IPS-18c (cell line): ENCODE results near the gene CHAD.
"Not testable (repeated sequence)": the region's sequence is repeated elsewhere in the genome, so short reads cannot be mapped to it uniquely, and the experiment has no call there.

Experiments
- H3K4me3 ChIP-seq: 2 replicates; pipeline ENCODE4 v1.7.0; 2013; ENCODE audit warnings: low read depth, mild to moderate bottlenecking, low read length, moderate library complexity; ENCODE audit not compliant: insufficient read depth
- H3K9me3 ChIP-seq: one replicate; pipeline ENCODE4 v1.6.1; 2013; ENCODE audit warnings: mild to moderate bottlenecking, low read length, moderate library complexity; ENCODE audit not compliant: control insufficient read depth, insufficient read depth

The CHAD gene

DNA sequence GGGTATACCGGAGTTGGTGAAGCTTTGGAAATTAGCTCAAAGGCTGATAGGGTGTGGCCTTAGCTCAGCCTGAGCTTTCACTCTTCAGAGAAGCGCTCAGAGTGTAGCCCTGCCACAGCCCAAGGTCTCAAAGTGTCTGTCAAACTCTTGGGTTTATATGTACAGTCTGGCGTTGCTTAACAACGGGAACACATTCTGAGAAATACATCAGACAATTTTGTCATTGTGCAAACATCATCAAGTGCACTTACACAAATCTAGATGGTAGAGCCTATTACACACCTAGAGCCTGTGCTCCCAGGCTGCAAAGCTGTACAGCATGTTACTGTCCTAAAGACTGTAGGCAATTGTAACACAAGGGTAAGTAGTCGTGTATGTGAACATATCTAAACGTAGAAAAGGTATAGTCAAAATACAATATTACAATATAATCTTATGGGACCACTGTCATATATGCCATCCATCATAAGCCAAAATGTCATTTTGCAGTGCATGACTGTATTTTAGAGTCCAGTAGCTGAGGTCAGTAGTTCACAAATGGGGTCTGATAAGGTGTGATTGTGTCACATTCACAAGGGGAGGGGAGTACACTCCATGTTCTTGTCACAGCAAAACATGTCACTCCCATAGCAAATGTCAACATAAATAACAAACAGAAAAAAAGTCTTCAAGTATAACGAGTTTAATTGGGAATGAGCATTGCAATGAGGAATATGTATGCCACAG is 20.6 kb downstream of the CHAD start:
- Histone ChIP-seq H3K9me3 (no peaks in the 10 kb centered on the region), H3K4me3 (no peak overlapping the region)

GRCh38 chr17:50445730-50446325 is 22.9 kb downstream of the CHAD start:
- Histone ChIP-seq H3K9me3 (no peaks in the 10 kb centered on the region), H3K4me3 (no peak overlapping the region)

- H3K9me3 ChIP-seq, result no peaks in the 10 kb centered on the region
- H3K4me3 ChIP-seq, result no peak overlapping the region
Measured at GRCh38 chr17:50444841-50445715, 23.6 kb downstream of the CHAD start.

DNA sequence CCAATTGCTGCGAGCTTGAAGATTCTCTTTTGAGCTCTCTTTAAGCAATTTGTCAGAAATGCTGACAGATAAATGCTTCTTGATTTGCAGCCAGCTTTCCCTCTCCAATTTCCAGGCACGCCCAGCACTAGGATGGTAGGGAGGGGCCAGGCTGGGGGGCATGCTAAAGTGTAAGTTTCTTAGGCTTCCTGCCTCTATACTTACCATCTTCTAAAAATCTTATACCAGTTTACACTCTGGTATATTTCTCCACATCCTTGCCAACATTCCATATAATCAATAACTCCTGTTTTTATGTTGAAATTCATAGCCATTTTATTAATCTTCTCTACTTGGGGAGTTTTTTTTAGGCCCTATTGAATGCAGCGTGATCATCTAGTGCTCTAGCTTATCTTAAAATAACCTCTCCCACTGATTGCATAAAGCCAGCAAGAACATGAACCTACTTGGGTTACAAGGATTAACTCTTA is 25.1 kb downstream of the CHAD start:
- Histone ChIP-seq H3K9me3 (no peaks in the 10 kb centered on the region), H3K4me3 (no peak overlapping the region)

- H3K9me3 ChIP-seq, result no peaks in the 10 kb centered on the region
- no peak overlapping the region for H3K4me3 ChIP-seq
Measured at GRCh38 chr17:50440838-50441829, 27.5 kb downstream of the CHAD start.

DNA sequence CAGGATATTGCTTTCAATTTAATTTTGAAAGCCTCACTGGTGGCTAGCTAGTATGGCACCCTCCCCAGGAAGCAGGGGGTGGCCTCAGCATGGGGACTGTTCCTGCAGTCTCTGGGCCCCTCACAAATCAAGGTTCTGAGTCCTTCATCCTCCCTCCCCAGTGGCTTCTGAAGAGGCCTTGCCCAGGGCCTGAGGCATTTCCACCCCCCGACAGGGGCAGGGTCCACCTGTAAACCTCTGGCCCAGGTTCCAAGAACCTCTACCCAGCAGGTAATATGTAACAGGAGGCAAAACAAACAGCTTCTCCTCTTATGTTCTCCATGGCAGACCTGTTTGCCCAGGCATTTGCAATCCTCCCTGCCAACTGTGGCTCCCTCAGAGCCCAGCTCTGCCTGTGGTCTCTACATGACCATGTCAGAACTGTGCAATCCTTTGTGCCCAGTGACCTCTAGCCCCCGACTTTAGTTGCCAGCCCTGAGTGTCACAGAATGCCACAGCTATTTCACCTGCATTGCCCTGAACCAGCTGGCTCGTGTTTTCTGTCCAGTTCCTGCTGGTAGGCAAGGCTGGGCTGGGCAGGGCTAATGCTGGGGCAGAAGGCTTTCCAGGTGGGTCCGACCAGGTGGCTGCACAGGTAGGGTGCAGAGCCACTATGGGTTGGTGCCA is 28.4 kb downstream of the CHAD start:
- no peaks in the 10 kb centered on the region for H3K9me3 ChIP-seq

DNA sequence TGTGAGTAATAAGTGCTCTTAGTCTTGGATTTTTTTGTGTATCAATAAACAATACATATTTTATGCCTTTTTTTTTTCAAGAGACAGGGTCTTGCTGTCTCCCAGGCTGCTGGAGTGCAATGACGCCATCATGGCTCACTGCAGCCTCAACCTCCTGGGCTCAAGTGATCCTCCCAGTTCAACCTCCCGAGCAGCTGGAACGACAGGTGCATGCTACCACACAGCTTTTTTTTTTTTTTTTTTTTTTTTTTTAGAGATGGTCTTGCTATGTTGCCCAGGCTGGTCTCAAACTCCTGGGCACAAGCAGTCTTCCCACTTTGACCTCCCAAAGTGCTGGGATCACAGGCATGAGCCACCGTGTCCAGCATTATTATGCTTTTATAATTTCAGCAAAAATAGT is 29.7 kb downstream of the CHAD start:
- Histone ChIP-seq H3K9me3 (no peaks in the 10 kb centered on the region), H3K4me3 (no peak overlapping the region)

More for the DNA sequence above, 28.4 kb downstream of the CHAD start:
- no peak overlapping the region for H3K4me3 ChIP-seq

- H3K9me3 ChIP-seq, result no peaks in the 10 kb centered on the region
- no peak overlapping the region for H3K4me3 ChIP-seq
Measured at GRCh38 chr17:50437409-50437808, 31.3 kb downstream of the CHAD start.

DNA sequence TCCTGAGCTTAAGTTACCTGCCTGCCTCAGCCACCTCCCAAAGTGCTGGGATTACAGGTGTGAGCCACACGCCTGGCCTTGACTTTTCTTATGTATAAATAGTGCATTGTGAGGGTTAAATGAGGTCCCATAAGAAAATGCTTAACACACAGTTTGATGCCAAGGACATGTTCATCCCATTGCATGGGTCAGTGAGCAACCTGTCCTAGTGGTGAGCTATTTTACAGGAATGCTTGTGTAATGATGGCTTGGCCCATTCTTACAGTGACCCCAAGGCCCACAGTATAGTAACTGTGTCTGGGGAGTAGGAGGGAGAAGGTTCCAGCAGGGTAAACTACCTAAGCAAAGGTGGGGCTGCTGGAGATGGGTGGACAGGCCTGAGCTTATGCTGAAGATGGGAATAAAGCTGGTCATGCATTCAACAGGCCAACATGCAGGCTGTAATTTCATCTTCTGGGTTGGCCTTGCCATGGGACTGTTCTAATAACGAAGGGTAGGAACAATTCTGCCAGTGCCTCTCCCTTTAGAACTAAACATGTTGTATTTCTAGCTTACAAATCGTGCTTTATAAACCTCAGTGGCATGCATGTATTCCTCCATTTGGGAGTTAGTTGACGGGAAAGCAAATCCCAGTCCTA is 36.4 kb downstream of the CHAD start:
- Histone ChIP-seq H3K9me3 (no peaks in the 10 kb centered on the region), H3K4me3 (no peak overlapping the region)

DNA sequence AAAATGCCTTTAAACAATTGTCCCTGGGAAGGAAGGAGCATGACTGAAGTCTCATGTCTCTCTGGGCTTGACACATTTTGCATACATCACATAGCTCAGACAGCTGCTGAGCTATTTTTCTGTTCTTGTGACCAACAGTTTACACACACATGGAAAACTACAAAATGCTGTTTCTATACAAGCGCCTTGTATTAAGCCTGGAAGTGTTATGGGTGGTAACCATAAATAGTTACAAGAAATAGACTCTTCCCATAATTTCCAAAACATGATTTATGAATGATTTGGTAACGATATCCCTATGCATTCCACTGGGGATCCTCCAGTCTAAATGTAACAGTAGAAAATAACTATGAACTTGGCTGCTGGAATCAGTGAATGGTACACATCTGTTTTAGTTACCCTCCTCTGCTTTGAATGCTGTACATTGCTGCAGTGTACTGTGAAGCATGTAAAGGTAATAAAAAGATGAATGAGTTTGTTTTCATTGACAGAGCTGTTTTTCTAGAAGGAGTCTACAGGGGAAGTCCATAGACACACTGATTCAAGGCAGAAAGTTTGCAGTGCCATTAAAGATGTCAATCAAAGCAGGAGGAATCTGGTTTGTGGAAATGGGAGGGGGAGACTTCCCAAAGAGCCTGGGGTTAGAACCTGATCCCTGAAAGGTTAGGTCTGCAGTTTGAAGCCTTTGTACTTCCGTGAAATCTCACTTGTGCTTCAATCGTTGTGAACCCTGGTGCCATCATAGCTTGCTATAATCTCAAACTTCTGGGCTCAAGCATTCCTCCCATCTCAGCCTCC is 37.7 kb downstream of the CHAD start:
- Histone ChIP-seq H3K9me3 (no peaks in the 10 kb centered on the region), H3K4me3 (no peak overlapping the region)

DNA sequence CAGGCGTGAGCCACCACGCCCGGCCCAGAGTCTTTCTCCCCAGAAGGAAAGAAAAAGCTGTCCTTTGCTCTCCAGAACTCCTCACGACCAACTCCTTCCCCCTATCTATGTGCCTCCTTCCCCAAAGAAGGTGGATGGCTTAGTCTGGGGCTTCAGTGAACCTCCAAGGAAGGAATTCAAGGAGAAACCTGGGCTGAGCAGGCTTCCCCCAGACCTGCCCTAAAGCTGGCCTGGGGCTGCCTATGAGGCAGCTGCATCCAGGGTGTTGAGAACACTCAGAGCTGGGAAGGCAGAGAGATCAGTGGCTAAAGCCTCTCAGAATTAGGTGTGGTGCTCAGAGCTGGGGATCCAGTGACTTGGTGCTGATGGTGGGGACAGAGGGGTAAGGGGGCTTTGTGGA is 38.9 kb downstream of the CHAD start:
- Histone ChIP-seq H3K9me3 (peaks cover 2% of the 10 kb centered on the region), H3K4me3 (no peak overlapping the region)

DNA sequence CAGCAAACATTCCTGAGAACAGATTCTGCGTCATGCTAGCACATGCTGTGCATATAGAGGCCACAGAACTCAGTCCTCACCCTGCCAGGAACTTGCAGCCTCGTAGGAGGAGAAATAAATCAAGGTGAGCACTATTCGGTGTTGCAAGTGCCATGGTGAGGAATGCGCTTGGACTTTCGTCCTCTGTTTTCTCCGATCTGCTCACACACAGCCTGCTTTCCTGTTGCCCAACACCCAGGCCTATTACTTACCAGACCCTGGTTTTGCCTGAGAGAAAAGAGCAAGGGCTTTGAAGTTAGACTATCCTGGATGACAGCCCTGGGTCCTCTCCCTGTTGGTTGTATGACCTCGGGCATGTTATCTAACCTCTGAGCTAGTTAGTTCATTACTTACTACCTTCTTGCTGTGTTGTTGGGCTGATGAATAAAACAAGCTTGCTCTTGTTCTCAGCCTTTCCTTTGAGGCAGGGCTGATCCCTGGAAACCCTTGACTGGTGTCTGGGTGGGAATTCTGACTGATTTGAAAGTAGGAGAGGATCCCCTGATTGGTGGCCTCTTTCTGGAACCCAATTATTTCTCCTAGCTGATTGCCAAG is 39.8 kb downstream of the CHAD start:
- Histone ChIP-seq H3K9me3 (peaks cover 2% of the 10 kb centered on the region), H3K4me3 (no peak overlapping the region)

DNA sequence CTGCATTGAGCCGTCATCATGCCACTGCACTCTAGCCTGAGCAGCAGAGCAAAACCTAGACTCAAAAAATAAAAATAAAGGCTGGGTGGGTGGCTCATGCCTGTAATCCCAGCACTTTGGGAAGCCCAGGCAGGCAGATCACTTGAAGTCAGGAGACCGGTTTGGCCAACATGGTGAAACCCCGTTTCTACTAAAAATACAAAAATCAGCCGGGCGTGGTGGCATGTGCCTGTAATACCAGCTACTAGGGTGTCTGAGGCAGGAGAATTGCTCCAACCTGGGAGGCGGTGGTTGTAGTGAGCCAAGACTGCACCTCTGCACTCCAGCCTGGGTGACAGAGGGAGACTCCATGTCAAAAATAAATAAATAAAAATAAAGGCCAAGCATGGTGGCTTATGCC is 40.6 kb downstream of the CHAD start:
- H3K9me3 ChIP-seq, H3K4me3 ChIP-seq: not testable (repeated sequence)

- peak overlapping the region; percentile 62 for H3K4me3 ChIP-seq
- H3K9me3 ChIP-seq, result peaks cover 2% of the 10 kb centered on the region
Measured at GRCh38 chr17:50426814-50427787, 41.6 kb downstream of the CHAD start.
